NCI-H460 (cell line): ENCODE results near the gene TCF20. TPM values are rescaled to one million over a fixed set of nuclear protein-coding genes. Genes with fewer than 3 reads are reported as not detected.

ENCODE experiments used
- DNase-seq: peaks from one replicate; pipeline ENCODE4 v3.0.0-alpha.2; 2016; ENCODE audit warnings: low read depth; ENCODE audit errors: extremely low read depth
- polyA plus RNA-seq: library from polyadenylated mRNA; depleted of rRNA; stranded (reverse); fragments of >200 nt; gene quantifications from 2 replicates; pipeline ENCODE4 v1.2.3, GENCODE V29; 2014; cell fraction: nucleus; rRNA removed
- total RNA-seq: library from RNA; depleted of rRNA; stranded (reverse); fragments of >200 nt; shearing (Covaris generic); gene quantifications from 2 replicates; pipeline ENCODE4 v1.2.3, GENCODE V29; 2014; rRNA removed

Gene TCF20
- total RNA-seq, result 18.1 and 21.1 TPM in 2 replicates
- polyA plus RNA-seq, result 5.7 and 11.9 TPM in 2 replicates

DNA sequence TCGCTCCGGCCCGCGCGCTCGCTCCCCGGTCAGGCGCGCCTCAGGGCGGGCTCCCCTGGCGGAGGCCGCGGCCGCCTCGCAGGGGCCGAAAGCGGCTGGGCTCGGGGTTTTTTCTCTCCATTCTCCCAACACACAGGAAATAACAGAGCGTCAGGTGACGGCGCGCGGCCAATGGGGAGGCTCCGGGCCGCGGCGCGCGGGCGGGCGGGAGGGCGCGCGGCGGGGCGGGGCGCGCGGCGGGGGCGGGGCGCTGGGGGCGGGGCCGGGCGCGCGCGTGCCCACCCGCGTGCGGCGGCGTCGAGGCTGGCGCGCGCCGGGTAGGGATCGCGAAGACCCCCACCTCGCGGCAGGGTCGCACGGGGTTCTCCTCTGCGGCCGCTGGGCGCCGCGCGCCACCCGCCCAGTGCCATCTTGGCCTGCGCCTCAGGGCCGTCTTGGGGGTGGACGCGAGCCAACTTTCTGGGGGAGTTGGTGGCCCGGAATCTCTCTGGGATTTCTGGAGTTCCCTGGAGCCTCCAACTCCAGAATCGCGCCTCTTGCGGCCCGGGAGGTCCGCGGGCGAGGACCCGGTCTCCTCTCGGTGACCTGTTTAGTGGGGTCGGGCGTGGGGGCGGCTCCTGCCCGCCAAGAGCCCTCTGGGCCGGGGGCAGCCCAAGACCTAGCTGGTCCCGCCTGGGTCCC lies at the start of gene TCF20:
TSS of gene TCF20 (minus strand) at position 144 of the 681 bp plus-strand sequence. CDS start 55,348 bp downstream, outside the sequence.
- peak; percentile 48 for DNase-seq

GRCh38 chr22:42319386-42319785 lies 48.9 kb upstream of the TCF20 start:
- DNase-seq, result no peak

DNA sequence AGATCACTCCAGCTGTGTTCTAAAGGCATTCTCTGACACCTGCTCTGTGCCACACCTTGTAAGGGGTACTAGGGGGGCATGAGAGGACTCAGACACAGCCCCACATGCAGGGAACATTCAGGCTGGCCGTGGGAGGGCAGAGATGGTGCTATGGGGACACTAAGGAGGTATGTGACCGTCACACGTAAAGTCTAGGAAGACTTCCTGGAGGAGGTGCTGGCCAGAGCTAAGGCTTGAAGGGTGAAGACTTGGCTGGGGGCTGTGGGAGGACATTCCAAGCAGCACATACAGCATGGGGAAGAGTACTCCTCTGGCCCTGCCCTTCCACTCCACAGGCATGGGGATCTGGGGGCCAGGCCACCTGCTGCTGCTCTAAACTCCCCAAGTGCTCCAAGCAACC lies 48.5 kb upstream of the TCF20 start:
- no peak for DNase-seq

DNA sequence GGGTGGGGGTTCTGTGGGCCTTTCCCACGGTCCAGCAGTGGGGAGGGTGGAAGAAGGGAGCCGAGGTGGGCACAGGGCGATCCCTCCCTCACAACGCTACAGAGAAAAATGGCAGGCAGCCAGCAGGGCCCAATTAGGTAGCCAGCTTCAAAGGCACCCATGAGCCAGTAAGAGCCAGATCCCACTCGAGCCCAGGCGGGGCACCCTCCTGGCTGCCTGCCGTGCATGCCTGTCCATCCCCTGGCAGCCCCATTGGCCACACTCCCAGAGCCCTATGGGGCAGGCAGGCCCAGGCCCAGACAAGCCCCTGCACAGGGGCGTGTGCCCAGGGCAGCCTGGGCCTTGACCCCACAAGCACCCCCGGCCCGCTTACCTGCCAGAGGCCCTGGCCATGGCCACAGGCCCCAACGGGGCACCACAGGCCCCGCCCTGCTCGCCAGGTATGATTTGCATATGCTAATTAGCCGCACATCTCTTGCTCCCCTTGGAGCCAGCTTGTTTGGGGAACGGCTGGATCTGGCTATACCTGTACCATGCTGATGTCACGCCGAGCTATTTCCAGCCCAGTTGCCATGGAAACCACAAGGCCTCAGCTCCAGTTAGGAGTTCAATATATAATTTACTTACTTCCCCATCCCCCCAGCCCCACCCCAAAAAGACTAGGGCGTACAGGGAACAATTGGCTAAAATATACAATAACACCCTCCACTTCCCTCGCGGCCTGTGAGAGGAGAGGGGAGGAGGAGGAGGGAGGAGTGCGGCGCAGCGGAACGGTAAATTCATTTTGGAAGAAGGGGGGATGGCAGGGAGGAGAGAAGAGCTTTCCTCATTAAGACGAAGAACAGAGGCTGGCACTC lies 47.5 kb upstream of the TCF20 start:
- no peak for DNase-seq

DNA sequence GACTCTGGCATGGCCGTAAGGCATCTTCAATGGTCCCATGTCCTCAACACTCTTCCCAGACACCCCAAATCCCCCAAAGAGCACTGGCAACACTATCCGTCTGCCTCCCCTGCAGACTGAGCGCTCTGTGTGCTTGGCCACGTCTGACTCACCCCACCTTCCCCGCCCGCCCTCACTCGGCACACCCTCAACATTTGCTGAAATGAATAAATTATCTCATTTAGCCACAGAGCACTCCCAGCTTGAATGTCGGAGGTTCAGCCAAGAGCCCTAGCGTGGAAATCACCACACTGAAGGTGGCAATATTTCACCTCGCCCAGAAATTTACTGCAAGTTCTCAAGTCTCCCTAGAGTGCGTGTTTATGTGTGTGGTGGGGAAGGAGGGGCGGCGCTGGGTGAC lies 46.6 kb upstream of the TCF20 start:
- no peak for DNase-seq

- no peak for DNase-seq
Observed at GRCh38 chr22:42315392-42315756, 44.9 kb upstream of the TCF20 start.

GRCh38 chr22:42314709-42315391 lies 44.4 kb upstream of the TCF20 start:
- DNase-seq, result no peak

- DNase-seq, result no peak
Observed at GRCh38 chr22:42313804-42314581, 43.5 kb upstream of the TCF20 start.

DNA sequence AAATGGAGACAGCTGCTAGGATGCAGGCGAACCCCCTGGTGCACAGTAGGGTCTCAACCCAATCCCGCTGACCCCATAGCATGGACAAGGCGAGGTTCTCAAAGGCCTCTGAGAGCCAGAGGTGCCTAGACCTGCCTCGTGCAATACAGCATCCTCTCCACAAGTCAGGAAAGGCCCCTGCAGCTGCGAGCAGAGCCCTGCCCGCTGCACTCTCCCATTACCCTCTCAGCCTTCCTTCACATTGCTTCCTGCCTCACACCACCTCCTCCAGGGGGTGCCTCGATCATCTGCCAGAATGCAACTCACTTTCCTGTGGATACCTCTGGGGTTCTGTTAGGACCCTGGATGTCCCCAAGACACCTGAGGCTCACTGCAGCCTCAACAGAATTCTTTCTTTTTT lies 42.8 kb upstream of the TCF20 start:
- DNase-seq, result no peak

DNA sequence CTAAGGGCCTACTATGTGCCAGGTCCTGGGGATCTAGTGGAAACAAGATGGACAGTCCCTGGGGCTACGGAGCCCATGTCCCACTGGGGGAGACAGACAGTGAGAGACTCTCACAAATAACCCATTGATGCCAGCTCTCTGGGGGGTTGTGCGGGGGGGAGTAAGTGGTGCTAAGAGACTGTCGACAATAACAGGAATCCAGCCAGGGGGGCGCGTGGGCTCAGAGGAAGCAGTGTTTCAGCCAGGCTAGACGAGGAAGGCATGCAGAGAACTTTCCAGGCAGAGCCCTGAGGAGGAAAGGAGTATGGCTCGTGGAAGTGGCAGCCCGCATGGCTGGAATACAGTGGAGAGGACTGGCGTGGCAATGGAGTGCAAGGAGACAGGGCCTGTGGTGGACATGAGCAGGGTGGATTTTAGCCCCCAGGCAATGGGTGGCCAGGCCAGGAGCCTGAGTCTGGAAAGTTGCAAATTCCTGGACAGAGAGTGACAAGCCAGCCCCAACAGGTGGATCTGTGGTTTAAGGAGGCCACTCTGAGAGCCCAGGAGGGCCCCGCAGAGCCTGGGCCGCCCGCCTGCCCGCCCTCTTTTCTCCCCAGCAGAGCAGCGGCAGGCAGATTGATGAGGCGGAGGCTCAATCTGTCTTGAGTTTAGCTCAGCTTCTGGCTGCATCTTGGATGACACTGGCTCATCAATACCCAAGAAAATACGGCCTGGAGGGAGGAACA lies 40.0 kb upstream of the TCF20 start:
- DNase-seq, result no peak

- DNase-seq, result no peak
Observed at GRCh38 chr22:42309865-42310264, 39.4 kb upstream of the TCF20 start.

- no peak for DNase-seq
Observed at GRCh38 chr22:42308892-42309468, 38.5 kb upstream of the TCF20 start.

DNA sequence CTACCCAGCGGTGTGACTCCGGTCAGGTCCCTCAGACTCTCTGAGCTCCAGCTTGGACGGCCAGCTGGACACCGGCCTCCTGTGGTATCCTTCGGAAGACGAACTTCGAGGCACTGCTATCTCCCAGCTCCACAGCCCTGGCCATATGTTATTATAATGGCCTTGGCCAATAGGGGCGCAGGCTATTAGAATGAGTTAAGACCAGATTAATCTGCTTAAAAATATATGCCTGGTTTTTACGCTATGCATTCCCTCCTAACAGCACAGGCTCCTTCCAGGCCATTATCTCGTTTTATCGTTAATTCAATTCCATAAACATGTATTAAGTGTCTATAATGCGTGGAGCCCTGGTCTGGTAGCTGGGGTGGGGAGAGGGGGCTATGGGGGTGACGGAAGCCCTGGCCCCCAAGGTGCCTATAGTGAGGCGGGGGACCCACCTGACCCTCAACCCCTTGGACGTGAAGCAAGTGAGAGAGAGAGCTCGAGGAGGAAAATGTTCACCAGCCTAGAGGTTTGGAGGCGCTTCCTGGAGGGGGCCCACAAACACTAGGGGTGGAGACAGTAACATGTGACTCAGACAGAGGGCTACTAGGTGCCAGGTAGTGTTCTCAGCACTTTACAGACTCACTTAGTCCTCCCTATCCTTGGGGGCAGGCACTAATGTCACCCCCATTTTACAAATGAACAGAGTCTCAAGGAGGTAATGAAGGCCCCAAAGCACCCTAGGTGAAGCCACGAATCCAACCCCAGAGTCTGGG lies 37.5 kb upstream of the TCF20 start:
- no peak for DNase-seq

DNA sequence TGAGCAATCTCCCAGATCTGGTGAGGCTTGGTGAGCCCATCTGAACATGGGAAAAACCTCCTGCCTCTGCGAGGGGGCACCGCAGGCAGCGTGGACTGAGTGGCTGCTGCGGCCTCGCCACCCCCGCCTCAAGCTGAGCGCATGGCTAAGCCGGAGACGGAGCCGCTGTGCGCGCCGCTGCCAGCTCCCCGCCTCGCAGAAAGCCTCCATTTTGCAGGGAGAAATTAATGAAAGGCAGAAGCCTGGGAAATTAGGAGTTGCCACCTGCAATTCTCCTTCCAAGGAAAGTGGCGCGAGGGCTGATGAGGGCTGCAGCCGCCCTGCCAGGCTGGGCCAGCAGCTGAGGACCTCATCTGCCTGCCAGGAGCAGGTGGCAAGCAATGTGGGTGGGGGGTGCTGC lies 35.6 kb upstream of the TCF20 start:
- DNase-seq, result no peak

GRCh38 chr22:42304324-42304790 lies 33.9 kb upstream of the TCF20 start:
- DNase-seq, result no peak

DNA sequence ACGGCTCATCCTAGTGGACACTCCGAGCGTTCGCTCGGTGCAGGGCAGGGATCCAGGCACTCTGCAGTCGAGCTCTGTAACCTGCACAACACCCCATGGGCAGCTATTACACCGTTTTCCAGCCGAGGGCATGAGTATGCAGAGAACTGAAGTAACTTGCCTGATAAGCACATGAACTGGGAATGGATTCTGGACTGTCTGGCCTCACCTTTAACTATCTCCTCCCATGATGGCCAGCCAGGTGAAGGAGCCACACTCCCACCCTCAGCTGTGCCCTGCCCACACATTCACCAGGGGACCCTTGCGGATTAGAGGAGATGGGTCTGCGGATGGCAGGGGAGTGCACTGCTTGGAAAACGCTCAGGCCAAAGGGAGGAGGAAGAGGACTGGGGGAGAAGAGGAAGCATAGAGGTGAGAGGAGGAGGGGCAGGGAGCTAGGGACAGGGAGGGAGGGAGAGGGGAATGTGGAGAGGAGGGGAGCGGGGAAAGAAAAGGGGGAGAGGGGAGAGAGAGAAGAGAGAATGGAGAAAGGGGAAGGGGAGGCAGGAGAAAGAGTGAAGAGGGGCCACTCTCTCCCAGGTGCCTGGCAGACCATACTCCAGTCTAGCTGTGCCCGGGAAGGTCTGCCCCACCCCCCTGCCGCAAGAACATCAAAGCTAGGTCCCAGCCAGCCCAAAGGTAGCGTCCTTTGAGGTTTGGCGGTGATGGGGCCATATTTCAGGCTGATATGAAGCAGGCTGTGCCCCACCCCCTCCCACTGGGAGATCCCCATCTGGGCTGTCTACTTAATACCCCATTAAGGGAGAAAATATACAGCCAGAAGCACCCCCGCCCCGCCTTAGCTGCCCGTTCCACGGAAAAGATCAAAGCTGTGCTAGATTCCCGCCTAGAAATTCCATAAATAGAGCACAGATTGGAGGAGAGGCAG lies 33.2 kb upstream of the TCF20 start:
- no peak for DNase-seq

GRCh38 chr22:42301742-42302102 lies 31.3 kb upstream of the TCF20 start:
- DNase-seq, result no peak
